Neutrophil (primary cell): ENCODE measurements around the gene TENM4.
A peak's percentile ranks its signal among the peaks of the same experiment; 100 is the strongest.

Experiments used
- H3K27ac ChIP-seq: fragments of 200-600 bp; sonication (generic); 2 replicates; pipeline ENCODE4 v1.5.1; 2016; ENCODE audit warnings: mild to moderate bottlenecking, moderate library complexity
- H3K27me3 ChIP-seq: fragments of 200-600 bp; sonication (generic); 2 replicates; pipeline ENCODE4 v1.6.0; 2016; ENCODE audit warnings: mild to moderate bottlenecking
- H3K36me3 ChIP-seq: fragments of 200-600 bp; sonication (generic); 2 replicates; pipeline ENCODE4 v1.5.1; 2017
- H3K4me1 ChIP-seq, 2 experiments: fragments of 200-600 bp in 1 of 2; sonication (generic) in 1 of 2; 1 replicate in 1 of 2; 2 replicates in 1 of 2; pipeline versions ENCODE4 v1.5.1 to v1.6.1; 2013 to 2016; ENCODE audit warnings: low read depth in 1 of 2, low read length in 1 of 2, mild to moderate bottlenecking in 1 of 2, moderate library complexity in 1 of 2; ENCODE audit not compliant: control insufficient read depth in 1 of 2, insufficient read depth in 1 of 2
- H3K4me3 ChIP-seq, 2 experiments: fragments of 200-600 bp in 1 of 2; sonication (generic) in 1 of 2; 1 replicate in 1 of 2; 2 replicates in 1 of 2; pipeline ENCODE4 v1.5.1; 2013 to 2016; ENCODE audit warnings: low read depth in 1 of 2, low read length in 1 of 2, mild to moderate bottlenecking in 1 of 2, moderate library complexity in 1 of 2
- H3K9me3 ChIP-seq: fragments of 200-600 bp; sonication (generic); 2 replicates; pipeline ENCODE4 v1.5.1; 2016
- TF ChIP-seq, protein P1 (sequence below): fragments of 200-600 bp; sonication (generic); IDR thresholded peaks from 2 replicates; pipeline ENCODE4 v1.5.1; 2016; ENCODE audit warnings: antibody characterized with exemption

The TENM4 gene

DNA sequence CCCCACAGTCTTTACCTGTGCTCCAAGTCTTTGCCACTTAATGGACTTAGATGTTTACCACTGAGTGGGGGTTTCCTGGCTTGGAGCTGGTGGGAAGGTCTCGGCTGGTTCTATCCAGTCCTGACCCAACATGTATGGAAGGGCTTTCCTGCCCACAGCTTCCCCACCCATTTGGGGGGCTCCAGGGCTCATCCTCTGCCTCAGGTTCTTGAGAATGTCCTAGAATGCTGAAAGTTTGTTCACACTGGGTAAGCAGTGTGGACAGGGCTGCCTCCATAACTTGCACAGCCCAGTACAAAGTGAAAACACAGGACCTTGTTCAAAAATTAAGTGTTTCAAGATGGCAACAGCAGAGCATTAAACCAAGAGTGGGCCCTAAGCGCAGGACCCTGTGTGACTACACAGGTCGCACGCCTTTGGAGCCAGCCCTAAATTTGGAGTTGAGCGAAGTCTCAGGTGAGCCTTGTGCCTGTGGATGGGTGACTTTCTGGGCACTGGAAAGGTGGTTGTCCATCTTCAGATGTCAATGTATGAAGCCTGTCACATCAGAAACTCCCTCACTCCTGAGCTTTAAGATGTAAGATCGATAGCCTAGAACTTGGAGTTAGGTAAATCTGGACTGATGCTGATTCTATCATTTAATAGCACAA, 793.4 kb downstream of the TENM4 start:
- H3K4me3 ChIP-seq, result no peak overlapping the region
- TF ChIP-seq, protein P1, sequence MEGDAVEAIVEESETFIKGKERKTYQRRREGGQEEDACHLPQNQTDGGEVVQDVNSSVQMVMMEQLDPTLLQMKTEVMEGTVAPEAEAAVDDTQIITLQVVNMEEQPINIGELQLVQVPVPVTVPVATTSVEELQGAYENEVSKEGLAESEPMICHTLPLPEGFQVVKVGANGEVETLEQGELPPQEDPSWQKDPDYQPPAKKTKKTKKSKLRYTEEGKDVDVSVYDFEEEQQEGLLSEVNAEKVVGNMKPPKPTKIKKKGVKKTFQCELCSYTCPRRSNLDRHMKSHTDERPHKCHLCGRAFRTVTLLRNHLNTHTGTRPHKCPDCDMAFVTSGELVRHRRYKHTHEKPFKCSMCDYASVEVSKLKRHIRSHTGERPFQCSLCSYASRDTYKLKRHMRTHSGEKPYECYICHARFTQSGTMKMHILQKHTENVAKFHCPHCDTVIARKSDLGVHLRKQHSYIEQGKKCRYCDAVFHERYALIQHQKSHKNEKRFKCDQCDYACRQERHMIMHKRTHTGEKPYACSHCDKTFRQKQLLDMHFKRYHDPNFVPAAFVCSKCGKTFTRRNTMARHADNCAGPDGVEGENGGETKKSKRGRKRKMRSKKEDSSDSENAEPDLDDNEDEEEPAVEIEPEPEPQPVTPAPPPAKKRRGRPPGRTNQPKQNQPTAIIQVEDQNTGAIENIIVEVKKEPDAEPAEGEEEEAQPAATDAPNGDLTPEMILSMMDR, result no peak
- H3K27me3 ChIP-seq, result no peaks in the 10 kb centered on the region
- H3K27ac ChIP-seq, result no peak overlapping the region
- peaks cover 0 to 4% of the 10 kb centered on the region in 2 experiments for H3K4me1 ChIP-seq
- H3K36me3 ChIP-seq, result no peaks in the 10 kb centered on the region
- no peaks in the 10 kb centered on the region for H3K9me3 ChIP-seq

DNA sequence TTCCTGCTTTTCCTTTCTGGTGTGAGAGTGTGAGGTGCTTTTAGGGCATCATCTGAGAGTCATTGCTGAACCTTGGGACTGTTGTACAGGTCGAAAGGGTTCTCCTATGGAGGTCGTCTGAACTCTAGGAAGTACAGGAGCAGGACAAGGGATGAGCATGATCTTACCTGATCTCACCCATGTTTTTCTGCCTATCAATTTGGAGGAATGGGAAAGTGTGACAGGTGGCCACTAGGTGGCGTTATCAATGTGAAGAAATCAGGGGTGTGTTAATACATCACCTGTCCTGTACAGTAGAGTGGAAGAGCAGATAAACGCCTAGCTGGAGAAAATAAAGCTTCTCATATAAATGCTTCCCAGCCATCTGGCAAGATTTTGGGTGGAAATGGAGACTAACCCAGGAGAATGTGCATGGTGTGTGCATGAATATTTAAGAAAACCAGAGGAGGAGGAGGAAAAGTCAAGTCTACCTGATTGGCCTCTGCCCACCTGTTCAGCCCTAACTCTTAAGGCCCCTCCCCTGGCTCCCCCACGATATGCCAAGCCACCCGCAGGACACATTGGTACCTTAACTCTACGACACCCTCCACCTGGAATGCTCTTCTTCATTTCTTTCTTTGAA, 794.2 kb downstream of the TENM4 start:
- no peaks in the 10 kb centered on the region for H3K9me3 ChIP-seq
- no peak overlapping the region for H3K4me3 ChIP-seq
- peaks cover 0 to 4% of the 10 kb centered on the region in 2 experiments for H3K4me1 ChIP-seq
- TF ChIP-seq, protein P1, result peak; percentile 53
- H3K27me3 ChIP-seq, result peaks cover 5% of the 10 kb centered on the region
- H3K27ac ChIP-seq, result no peak overlapping the region
- no peaks in the 10 kb centered on the region for H3K36me3 ChIP-seq

GRCh38 chr11:78645226-78646202, 795.3 kb downstream of the TENM4 start:
- Histone ChIP-seq H3K4me3 (no peak overlapping the region), H3K27ac (no peak overlapping the region), H3K9me3 (no peaks in the 10 kb centered on the region), H3K4me1 (peaks cover 0 to 4% of the 10 kb centered on the region in 2 experiments), H3K36me3 (no peaks in the 10 kb centered on the region), H3K27me3 (peaks cover 5% of the 10 kb centered on the region)
- TF ChIP-seq, protein P1, result peak; percentile 83

DNA sequence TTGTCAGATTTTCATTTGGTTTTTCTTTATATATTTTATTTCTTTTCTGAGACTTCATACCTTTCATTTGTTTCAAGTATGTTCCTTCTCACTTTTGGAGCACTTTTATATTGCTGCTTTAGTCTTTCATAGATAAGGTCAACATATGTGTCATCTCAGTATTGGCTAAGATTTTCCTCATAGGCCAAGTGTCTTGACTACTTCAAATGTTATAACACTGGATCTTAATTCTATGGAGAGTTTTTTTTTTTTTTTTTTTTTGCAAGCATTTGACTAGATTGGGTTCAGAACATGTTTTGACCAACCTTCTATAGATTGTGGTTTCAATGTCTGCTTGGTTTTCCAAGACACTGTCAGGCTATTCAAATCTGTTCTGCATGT, 797.2 kb downstream of the TENM4 start:
- H3K4me3 ChIP-seq, result no peak overlapping the region
- peaks cover 5% of the 10 kb centered on the region for H3K27me3 ChIP-seq
- H3K27ac ChIP-seq, result no peak overlapping the region
- TF ChIP-seq, protein P1, result no peak
- no peaks in the 10 kb centered on the region for H3K9me3 ChIP-seq
- H3K4me1 ChIP-seq, result peaks cover 0 to 4% of the 10 kb centered on the region in 2 experiments
- no peaks in the 10 kb centered on the region for H3K36me3 ChIP-seq

DNA sequence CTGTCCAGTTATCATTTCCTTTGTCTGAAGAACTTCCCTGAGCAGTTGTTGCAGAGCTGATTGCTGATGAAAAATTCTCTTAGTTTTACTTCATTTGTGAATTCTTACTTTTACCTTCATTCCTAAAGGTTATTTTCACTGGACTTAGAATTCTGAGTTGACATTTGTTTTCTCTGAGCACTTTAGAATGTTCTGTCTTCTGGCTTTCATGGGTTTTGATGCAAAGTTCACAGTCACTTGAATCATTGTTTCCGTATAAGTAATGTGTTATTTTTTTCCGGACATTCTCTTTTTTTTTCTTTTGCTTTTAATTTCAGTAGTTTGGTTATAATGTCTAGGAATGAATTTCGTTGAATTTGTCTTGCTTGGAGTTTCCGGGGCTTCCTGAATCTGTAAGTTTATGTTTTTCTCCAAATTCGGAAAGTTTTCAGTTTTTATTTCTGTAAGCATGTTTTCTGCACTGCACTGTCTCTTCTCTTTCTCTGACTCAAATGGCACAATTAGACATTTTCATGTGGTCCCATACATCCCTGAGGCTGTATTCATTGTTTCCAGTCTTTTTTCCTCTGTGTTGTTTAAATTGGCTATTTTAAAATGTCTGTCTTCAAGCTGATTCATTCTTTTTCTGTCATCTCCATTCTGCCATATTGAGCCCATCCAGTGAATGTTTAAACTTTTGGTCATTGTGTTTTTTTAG, 797.7 kb downstream of the TENM4 start:
- Histone ChIP-seq H3K9me3 (no peaks in the 10 kb centered on the region), H3K27ac (no peak overlapping the region), H3K4me3 (no peak overlapping the region), H3K36me3 (no peaks in the 10 kb centered on the region), H3K27me3 (peaks cover 5% of the 10 kb centered on the region), H3K4me1 (peaks cover 0 to 4% of the 10 kb centered on the region in 2 experiments)
- TF ChIP-seq, protein P1, result no peak
